Calu3 (cell line): ENCODE measurements around the gene RNF180. TPM values are rescaled to one million over a fixed set of nuclear protein-coding genes. Genes with fewer than 3 reads are reported as not detected.

ENCODE experiments used
- BruUV-seq: library from RNA; stranded (reverse); fragments of 400-500 nt; replicated peaks from 2 replicates; lab custom pipeline; 2021; lab: Mats Ljungman, UMichigan
- CTCF ChIA-PET: fragments of 300-600 bp; sonication (Branson Sonifier 250); formaldehyde crosslinking; loops from one replicate; lab custom pipeline; 2022; ENCODE audit warnings: antibody characterized with exemption; lab: Charles Lee
- DNase-seq: peaks from one replicate; pipeline ENCODE4 v3.0.0; 2022
- H3K27ac Mint-ChIP-seq: one replicate; pipeline ENCODE4 v1.8.0; 2022; ENCODE audit warnings: mixed read lengths; ENCODE audit not compliant: unreplicated experiment
- H3K27me3 Mint-ChIP-seq: one replicate; pipeline ENCODE4 v1.8.0; 2022; ENCODE audit warnings: mixed read lengths; ENCODE audit not compliant: unreplicated experiment
- H3K36me3 Mint-ChIP-seq: one replicate; pipeline ENCODE4 v1.8.0; 2022; ENCODE audit warnings: mild to moderate bottlenecking, moderate library complexity, mixed read lengths; ENCODE audit not compliant: insufficient read depth, unreplicated experiment
- H3K4me1 Mint-ChIP-seq: one replicate; pipeline ENCODE4 v1.8.0; 2022; ENCODE audit warnings: mild to moderate bottlenecking, low read depth, mixed read lengths; ENCODE audit not compliant: unreplicated experiment
- H3K4me3 Mint-ChIP-seq: one replicate; pipeline ENCODE4 v1.8.0; 2022; ENCODE audit warnings: mild to moderate bottlenecking, low read depth, moderate library complexity, mixed read lengths; ENCODE audit not compliant: unreplicated experiment
- H3K9me3 Mint-ChIP-seq: one replicate; pipeline ENCODE4 v1.8.0; 2022; ENCODE audit warnings: low read depth, mixed read lengths; ENCODE audit not compliant: unreplicated experiment
- intact Hi-C: fragments of 100-400 bp; cut with micrococcal nuclease; formaldehyde crosslinking; loops from one replicate; pipeline ENCODE4 v1.10.0; 2022; ENCODE audit not compliant: unreplicated experiment
- total RNA-seq: library from RNA; stranded (reverse); gene quantifications from 2 replicates; pipeline ENCODE4 v1.2.3, GENCODE V29; 2022
- TF ChIP-seq, protein P1 (sequence below): fragments of 200-600 bp; IDR thresholded peaks from one replicate; pipeline ENCODE4 v1.8.0; 2022; ENCODE audit warnings: antibody characterized with exemption; ENCODE audit not compliant: unreplicated experiment

Gene RNF180
- total RNA-seq, 1 experiment from 2014 or later, result 2.1 TPM

DNA sequence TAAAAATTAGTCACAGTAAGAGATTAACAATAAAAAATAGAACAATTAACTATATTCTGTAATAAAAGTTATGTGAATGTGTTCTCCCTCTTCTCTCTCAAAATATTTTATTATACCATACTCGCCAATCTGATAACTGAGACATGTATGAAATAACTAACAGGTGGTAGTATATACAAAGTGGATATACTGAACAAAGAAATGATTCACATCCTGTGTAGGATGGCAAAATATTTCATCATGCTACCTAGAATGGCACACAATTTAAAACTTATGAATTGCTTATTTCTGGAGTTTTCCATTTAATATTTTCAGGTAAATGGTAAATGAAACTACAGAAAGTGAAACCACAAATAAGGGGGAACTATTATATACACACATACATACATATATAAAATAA lies 152.5 kb downstream of the RNF180 start:
- Mint-ChIP-seq H3K9me3 (no peaks in the 10 kb centered on the region), H3K27me3 (no peaks in the 10 kb centered on the region), H3K4me1 (no peaks in the 10 kb centered on the region), H3K27ac (peak overlapping the region; percentile 74), H3K4me3 (no peak overlapping the region), H3K36me3 (no peaks in the 10 kb centered on the region)
- DNase-seq, result no peak
- TF ChIP-seq, protein P1, sequence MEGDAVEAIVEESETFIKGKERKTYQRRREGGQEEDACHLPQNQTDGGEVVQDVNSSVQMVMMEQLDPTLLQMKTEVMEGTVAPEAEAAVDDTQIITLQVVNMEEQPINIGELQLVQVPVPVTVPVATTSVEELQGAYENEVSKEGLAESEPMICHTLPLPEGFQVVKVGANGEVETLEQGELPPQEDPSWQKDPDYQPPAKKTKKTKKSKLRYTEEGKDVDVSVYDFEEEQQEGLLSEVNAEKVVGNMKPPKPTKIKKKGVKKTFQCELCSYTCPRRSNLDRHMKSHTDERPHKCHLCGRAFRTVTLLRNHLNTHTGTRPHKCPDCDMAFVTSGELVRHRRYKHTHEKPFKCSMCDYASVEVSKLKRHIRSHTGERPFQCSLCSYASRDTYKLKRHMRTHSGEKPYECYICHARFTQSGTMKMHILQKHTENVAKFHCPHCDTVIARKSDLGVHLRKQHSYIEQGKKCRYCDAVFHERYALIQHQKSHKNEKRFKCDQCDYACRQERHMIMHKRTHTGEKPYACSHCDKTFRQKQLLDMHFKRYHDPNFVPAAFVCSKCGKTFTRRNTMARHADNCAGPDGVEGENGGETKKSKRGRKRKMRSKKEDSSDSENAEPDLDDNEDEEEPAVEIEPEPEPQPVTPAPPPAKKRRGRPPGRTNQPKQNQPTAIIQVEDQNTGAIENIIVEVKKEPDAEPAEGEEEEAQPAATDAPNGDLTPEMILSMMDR, result no peak
- BruUV-seq, result no TSS peak
- intact Hi-C loops, result no loop called here
- CTCF ChIA-PET, result no interaction called here

DNA sequence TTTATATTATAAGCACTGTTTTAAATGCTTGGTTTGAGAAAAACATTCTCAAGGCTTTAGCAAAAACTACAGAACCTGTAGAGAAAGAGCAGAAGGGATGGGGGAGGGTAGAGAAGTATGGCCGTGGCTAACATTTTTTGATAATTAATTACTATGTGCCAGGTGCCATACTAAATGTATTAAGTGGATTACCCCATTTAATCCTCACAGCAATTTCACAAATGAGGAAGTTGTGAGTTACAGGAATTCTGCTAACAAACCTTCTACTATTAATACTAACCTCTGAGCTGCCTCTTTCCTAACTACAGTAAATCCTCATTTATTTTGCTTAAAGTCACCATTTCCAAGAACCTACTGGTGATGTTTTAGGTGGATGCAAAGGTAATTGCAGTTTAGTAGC lies 157.9 kb downstream of the RNF180 start:
- H3K4me1 Mint-ChIP-seq, result no peaks in the 10 kb centered on the region
- no peak for DNase-seq
- H3K4me3 Mint-ChIP-seq, result no peak overlapping the region
- H3K27me3 Mint-ChIP-seq, result no peaks in the 10 kb centered on the region
- H3K9me3 Mint-ChIP-seq, result peaks cover 3% of the 10 kb centered on the region
- BruUV-seq, result no TSS peak
- no peaks in the 10 kb centered on the region for H3K36me3 Mint-ChIP-seq
- H3K27ac Mint-ChIP-seq, result no peak overlapping the region
- TF ChIP-seq, protein P1, result no peak
- intact Hi-C loops, result no loop called here
- CTCF ChIA-PET, result no interaction called here

DNA sequence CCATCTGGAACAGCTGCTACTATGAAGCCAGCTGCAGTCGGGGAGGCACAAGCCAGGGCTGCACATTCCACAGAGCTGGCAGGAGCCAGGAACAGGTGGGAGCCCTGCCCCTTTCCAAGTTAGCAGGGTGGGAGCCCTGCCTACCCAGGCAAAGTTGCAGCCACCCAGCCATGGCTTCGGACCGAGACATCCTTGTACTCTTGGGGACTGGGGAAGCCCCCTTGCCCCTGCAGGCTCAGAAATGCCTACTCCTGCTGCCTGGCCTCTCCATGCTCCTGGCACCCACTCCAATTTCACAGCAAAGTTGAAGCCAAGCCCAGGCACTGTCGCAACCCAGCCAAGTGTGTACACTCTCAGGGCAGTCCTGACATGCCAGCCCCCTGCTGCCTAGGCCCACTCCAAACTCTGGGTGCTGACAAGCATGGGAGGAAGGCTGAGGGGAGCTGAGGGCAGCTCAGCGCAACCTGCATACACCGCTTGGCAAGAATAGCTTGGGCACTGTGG lies 165.1 kb downstream of the RNF180 start:
- no peaks in the 10 kb centered on the region for H3K4me1 Mint-ChIP-seq
- H3K36me3 Mint-ChIP-seq, result no peaks in the 10 kb centered on the region
- no TSS peak for BruUV-seq
- no peak for DNase-seq
- CTCF ChIA-PET, result no interaction called here
- no peaks in the 10 kb centered on the region for H3K27me3 Mint-ChIP-seq
- TF ChIP-seq, protein P1, result no peak
- intact Hi-C loops, result no loop called here
- H3K4me3 Mint-ChIP-seq, result no peak overlapping the region
- H3K9me3 Mint-ChIP-seq, result peaks cover 3% of the 10 kb centered on the region
- no peak overlapping the region for H3K27ac Mint-ChIP-seq

DNA sequence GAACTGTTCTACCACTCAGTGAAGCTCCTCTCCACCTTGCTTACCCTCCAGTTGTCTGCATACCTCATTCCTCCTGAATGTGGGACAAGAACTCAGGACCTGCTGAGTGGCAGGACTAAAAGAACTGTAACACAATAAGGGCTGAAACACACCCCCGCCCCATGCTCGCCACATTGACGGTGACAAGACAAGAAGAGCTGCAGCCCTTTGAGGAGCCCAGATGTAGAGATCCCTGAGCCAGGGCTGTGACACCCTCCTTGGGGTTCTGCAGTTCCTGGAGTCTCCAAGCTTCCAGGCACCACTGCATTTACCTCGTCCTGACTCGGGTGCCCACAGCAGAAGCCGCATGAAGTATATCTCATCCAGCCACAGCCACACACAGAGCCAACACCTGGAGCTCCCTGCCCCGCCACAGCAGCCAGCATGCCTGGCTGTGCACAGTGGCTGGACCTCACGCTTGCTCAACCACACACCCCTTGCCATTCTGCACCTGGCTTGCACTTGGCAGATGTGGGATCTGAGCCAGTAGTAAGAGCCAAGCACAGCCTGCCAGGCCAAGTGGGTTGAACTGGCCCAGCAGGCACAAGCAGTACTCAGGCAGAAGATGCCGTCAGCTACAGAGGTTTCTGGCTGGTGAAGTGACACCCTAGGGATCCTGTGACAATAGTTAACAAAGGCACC lies 166.1 kb downstream of the RNF180 start:
- TF ChIP-seq, protein P1, result no peak
- H3K4me1 Mint-ChIP-seq, result no peaks in the 10 kb centered on the region
- DNase-seq, result no peak
- intact Hi-C loops, result no loop called here
- no peak overlapping the region for H3K27ac Mint-ChIP-seq
- CTCF ChIA-PET, result no interaction called here
- BruUV-seq, result no TSS peak
- H3K36me3 Mint-ChIP-seq, result no peaks in the 10 kb centered on the region
- H3K9me3 Mint-ChIP-seq, result peaks cover 3% of the 10 kb centered on the region
- no peaks in the 10 kb centered on the region for H3K27me3 Mint-ChIP-seq
- H3K4me3 Mint-ChIP-seq, result no peak overlapping the region
